Stomach (tissue), 9 donors: ENCODE results near the gene DACH1. TPM values are rescaled to one million over a fixed set of nuclear protein-coding genes. Genes with fewer than 3 reads are reported as not detected.

ENCODE experiments used
- DNase-seq, 2 donors: peaks; one replicate each; pipeline versions ENCODE4 v3.0.0 to v3.0.0-alpha.2; 2013 to 2019
- H3K27ac ChIP-seq, 5 donors: fragments of 200-600 bp in 4 of 5; sonication (generic) in 4 of 5; one replicate each; pipeline ENCODE4 v1.5.1; 2013 to 2019; ENCODE audit warnings: mild to moderate bottlenecking in 1 of 5, moderate library complexity in 1 of 5
- H3K27me3 ChIP-seq, 3 donors: fragments of 200-600 bp; sonication (generic); one replicate each; pipeline ENCODE4 v1.5.1; 2017 to 2019; ENCODE audit warnings: mixed run types in 1 of 3
- H3K36me3 ChIP-seq, 4 donors: fragments of 200-600 bp; sonication (generic); 1 replicate in 3 of 4; 2 replicates in 1 of 4; pipeline ENCODE4 v1.5.1; 2016 to 2019
- H3K4me1 ChIP-seq, 4 donors: fragments of 200-600 bp; sonication (generic); one replicate each; pipeline ENCODE4 v1.5.1; 2016 to 2019
- H3K4me3 ChIP-seq, 4 donors: fragments of 200-600 bp; sonication (generic) in 3 of 4; one replicate each; pipeline ENCODE4 v1.5.1; 2016 to 2019; ENCODE audit warnings: mild to moderate bottlenecking in 1 of 4
- H3K9me3 ChIP-seq, 4 donors: fragments of 200-600 bp; sonication (generic); one replicate each; pipeline ENCODE4 v1.5.1; 2016 to 2019
- EP300 ChIP-seq: sonication (generic); formaldehyde crosslinking; IDR thresholded peaks from one replicate; pipeline ENCODE4 v1.6.1; 2017; ENCODE audit warnings: antibody characterized with exemption
- POLR2A ChIP-seq, 4 donors: fragments of 450-650 bp; IDR thresholded peaks; one replicate each; pipeline ENCODE4 v1.6.1; 2016; ENCODE audit warnings: antibody characterized with exemption in 4 of 4, control low read depth in 2 of 4, mild to moderate bottlenecking in 1 of 4, moderate library complexity in 1 of 4
- POLR2AphosphoS5 ChIP-seq, 3 donors: sonication (generic); formaldehyde crosslinking; IDR thresholded peaks; one replicate each; pipeline ENCODE4 v1.6.1; 2016; ENCODE audit warnings: antibody characterized with exemption in 3 of 3
- WGBS, 5 donors: extraction: QIAGEN DNeasy Blood & Tissue Kit in 3 of 5; methylation state at CpG; one replicate each; pipeline versions ENCODE4 v1.1.5 to v1.1.7; 2013 to 2018; 5-methylcytosine and 5-hydroxymethylcytosine counted together
- intact Hi-C: fragments of 100-400 bp; cut with DNase I; formaldehyde crosslinking; loops from one replicate; pipeline ENCODE4 v1.15.1; 2023; ENCODE audit warnings: low total_unique reads
- polyA plus RNA-seq, 3 donors: library from polyadenylated mRNA; stranded (reverse); fragments of 200-250 nt; gene quantifications; one replicate each; pipeline ENCODE4 v1.2.3, GENCODE V29; 2013
- total RNA-seq, 5 donors: library from RNA; depleted of rRNA; stranded (reverse); fragments of >200 nt; gene quantifications; one replicate each; pipeline versions ENCODE4 v1.1.0 to v1.2.3, GENCODE V29; 2014 to 2016
- TF ChIP-seq, protein P1 (sequence below), 7 experiments: fragments of 450-650 bp in 4 of 7; fragments of 200-600 bp in 3 of 7; sonication (generic) in 3 of 7; IDR thresholded peaks; one replicate each; pipeline ENCODE4 v1.5.1; 2016 to 2019; ENCODE audit warnings: antibody characterized with exemption in 7 of 7, control low read depth in 2 of 7, mild to moderate bottlenecking in 1 of 7
- donor health status: healthy with polysubstance abuse.
- donor health status: Bipolar disorder and iron deficiency.
- donor health status: healthy.

The DACH1 gene
- total and polyA plus RNA-seq, 8 donors, result 0.28 to 9.4 (median 2.9) TPM; not detected in 1

DNA sequence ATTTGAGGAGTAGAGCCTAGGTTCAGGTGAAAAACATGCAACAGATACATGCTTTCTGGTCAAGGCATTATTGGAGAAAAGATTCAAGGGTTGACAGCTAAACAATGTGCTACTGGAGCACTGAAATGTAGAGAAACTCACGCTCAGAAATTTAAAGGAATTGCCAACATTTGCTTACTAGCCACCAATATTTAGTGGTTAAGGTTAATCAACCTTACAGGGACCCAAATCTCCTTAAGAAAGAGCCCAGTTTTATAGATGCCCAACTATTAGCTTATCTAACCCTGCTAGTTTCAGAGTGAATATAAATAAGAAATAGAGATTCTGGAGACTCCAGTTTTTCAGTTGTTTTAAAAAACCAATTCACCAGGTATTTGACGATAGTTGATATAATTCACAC, 203.6 kb downstream of the DACH1 start:
- DNase-seq, result no peak
- H3K36me3 ChIP-seq, result no peaks in the 10 kb centered on the region
- H3K27ac ChIP-seq, result no peak overlapping the region
- TF ChIP-seq EP300, result no peak
- TF ChIP-seq, protein P1, sequence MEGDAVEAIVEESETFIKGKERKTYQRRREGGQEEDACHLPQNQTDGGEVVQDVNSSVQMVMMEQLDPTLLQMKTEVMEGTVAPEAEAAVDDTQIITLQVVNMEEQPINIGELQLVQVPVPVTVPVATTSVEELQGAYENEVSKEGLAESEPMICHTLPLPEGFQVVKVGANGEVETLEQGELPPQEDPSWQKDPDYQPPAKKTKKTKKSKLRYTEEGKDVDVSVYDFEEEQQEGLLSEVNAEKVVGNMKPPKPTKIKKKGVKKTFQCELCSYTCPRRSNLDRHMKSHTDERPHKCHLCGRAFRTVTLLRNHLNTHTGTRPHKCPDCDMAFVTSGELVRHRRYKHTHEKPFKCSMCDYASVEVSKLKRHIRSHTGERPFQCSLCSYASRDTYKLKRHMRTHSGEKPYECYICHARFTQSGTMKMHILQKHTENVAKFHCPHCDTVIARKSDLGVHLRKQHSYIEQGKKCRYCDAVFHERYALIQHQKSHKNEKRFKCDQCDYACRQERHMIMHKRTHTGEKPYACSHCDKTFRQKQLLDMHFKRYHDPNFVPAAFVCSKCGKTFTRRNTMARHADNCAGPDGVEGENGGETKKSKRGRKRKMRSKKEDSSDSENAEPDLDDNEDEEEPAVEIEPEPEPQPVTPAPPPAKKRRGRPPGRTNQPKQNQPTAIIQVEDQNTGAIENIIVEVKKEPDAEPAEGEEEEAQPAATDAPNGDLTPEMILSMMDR (IDR thresholded peaks at IDR 0.05), result no peak
- TF ChIP-seq POLR2A (IDR thresholded peaks at IDR 0.05), result no peak
- no peak for TF ChIP-seq POLR2AphosphoS5 (IDR thresholded peaks at IDR 0.05)
- WGBS, 5 donors, result 78 to 87% (median 79%) methylated on average over 2 of the region's 2 CpGs
- H3K27me3 ChIP-seq, result no peaks in the 10 kb centered on the region
- no peaks in the 10 kb centered on the region for H3K9me3 ChIP-seq
- intact Hi-C loops, result no loop called here
- H3K4me3 ChIP-seq, result no peak overlapping the region
- no peaks in the 10 kb centered on the region for H3K4me1 ChIP-seq

DNA sequence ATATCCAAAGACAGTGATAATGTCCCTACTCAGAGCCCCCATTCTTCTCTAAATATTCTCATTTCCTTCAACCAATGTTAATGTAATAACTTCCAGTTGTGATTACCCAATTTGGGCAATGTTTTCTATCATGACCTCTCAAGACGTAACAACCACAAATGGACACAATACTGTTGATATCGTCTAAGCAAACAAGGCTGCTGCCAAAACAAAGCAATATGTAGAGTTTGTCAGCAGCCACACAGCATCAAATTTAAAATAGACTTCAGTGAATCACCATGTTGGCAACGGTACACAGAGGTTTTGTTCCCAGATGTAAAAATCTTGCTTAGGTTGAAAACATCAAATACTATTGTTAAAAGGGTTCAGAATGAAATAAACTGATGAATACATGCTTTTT, 205.1 kb downstream of the DACH1 start:
- Histone ChIP-seq H3K36me3 (no peaks in the 10 kb centered on the region), H3K9me3 (no peaks in the 10 kb centered on the region), H3K4me1 (no peaks in the 10 kb centered on the region), H3K27me3 (no peaks in the 10 kb centered on the region), H3K27ac (no peak overlapping the region), H3K4me3 (no peak overlapping the region)
- intact Hi-C loops, result no loop called here
- DNase-seq, result no peak
- TF ChIP-seq, protein P1 (IDR thresholded peaks at IDR 0.05), result no peak
- TF ChIP-seq POLR2A (IDR thresholded peaks at IDR 0.05), result no peak
- TF ChIP-seq EP300, result no peak
- no peak for TF ChIP-seq POLR2AphosphoS5 (IDR thresholded peaks at IDR 0.05)
- WGBS, 5 donors, result 47 to 57% (median 50%) methylated on average over 3 of the region's 3 CpGs

DNA sequence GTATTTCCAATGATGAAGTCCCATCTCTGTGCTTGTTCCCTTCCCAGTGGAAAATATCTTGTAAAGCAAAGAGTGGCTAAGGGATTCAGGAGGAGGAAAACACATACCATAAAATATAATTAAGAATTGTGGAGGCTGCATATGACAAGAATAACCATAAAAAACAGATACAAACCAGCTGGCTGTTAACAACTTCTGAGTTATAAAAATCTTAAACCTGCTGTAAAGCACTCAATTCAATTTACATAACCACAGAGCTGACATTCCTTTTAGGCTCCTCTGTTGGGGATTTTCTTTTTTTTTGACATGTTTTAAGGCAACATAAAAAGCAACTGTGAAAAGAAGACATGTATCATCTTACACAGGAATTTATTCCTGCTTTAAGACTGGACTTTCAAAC, 207.6 kb downstream of the DACH1 start:
- Histone ChIP-seq H3K4me3 (no peak overlapping the region), H3K27me3 (no peaks in the 10 kb centered on the region), H3K27ac (no peak overlapping the region), H3K9me3 (no peaks in the 10 kb centered on the region), H3K4me1 (no peaks in the 10 kb centered on the region), H3K36me3 (no peaks in the 10 kb centered on the region)
- TF ChIP-seq, protein P1 (IDR thresholded peaks at IDR 0.05), result no peak
- TF ChIP-seq POLR2AphosphoS5 (IDR thresholded peaks at IDR 0.05), result no peak
- no peak for TF ChIP-seq EP300
- TF ChIP-seq POLR2A (IDR thresholded peaks at IDR 0.05), result no peak
- intact Hi-C loops, result no loop called here
- DNase-seq, result no peak

DNA sequence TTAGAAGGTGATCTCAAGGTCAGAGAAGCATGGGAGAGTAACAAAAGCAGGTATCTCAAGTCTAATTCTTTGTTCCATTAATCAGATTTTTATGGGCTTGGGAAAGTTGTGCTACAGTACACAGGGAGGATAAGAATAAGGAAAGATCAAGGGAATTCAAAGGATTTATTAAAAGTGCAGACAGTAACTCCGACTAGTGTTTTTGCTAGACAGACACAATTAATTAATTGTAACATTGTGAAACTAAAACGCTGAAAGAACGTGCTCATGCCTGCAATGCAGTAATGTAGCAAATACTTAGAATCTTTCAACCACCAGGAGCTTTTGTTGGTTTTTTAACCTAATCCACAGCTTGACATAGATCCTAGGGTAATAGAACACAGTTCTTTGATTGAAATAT, 221.5 kb downstream of the DACH1 start:
- no peaks in the 10 kb centered on the region for H3K36me3 ChIP-seq
- TF ChIP-seq EP300 (no peak), POLR2AphosphoS5 (IDR thresholded peaks at IDR 0.05) (no peak)
- TF ChIP-seq, protein P1 (IDR thresholded peaks at IDR 0.05), result no peak
- H3K4me1 ChIP-seq, result no peaks in the 10 kb centered on the region
- intact Hi-C loops, result no loop called here
- H3K4me3 ChIP-seq, result no peak overlapping the region
- H3K27me3 ChIP-seq, result no peaks in the 10 kb centered on the region
- no peak for DNase-seq
- 56 to 88% (median 82%) methylated on average over 3 of the region's 3 CpGs for WGBS, 5 donors
- H3K9me3 ChIP-seq, result no peaks in the 10 kb centered on the region
- H3K27ac ChIP-seq, result no peak overlapping the region
